GM12875 (cell line): ENCODE results near the gene ABCC12.
"Not testable (repeated sequence)": the region's sequence is repeated elsewhere in the genome, so short reads cannot be mapped to it uniquely, and the experiment has no call there.

Experiments
- H3K4me3 ChIP-seq: one replicate; pipeline ENCODE4 v1.5.1; 2011; ENCODE audit warnings: low read depth, low read length, control low read depth
- CTCF ChIP-seq: IDR thresholded peaks from 2 replicates; pipeline ENCODE4 v1.5.1; 2011; ENCODE audit warnings: low read depth, mild to moderate bottlenecking, control low read depth, inconsistent platforms, low read length, moderate library complexity, borderline replicate concordance; ENCODE audit not compliant: insufficient read depth

ABCC12 gene

GRCh38 chr16:48193846-48194245 lies 38.1 kb upstream of the ABCC12 start:
- H3K4me3 ChIP-seq: no peak overlapping the region
- TF ChIP-seq CTCF: no peak

GRCh38 chr16:48188449-48189102 lies 32.8 kb upstream of the ABCC12 start:
- no peak for TF ChIP-seq CTCF
- no peak overlapping the region for H3K4me3 ChIP-seq

- H3K4me3 ChIP-seq: no peak overlapping the region
- no peak for TF ChIP-seq CTCF
Observed at GRCh38 chr16:48187779-48188178, 32.0 kb upstream of the ABCC12 start.

- TF ChIP-seq CTCF: no peak
- H3K4me3 ChIP-seq: no peak overlapping the region
Observed at GRCh38 chr16:48184681-48185080, 28.9 kb upstream of the ABCC12 start.

- H3K4me3 ChIP-seq: no peak overlapping the region
- no peak for TF ChIP-seq CTCF
Observed at GRCh38 chr16:48182979-48183537, 27.3 kb upstream of the ABCC12 start.

GRCh38 chr16:48181746-48182520 lies 26.1 kb upstream of the ABCC12 start:
- not testable (repeated sequence) for H3K4me3 ChIP-seq

- TF ChIP-seq CTCF: no peak
- no peak overlapping the region for H3K4me3 ChIP-seq
Observed at GRCh38 chr16:48180868-48181480, 25.2 kb upstream of the ABCC12 start.
